ENCODE data around the gene PRDM16. TPM values are rescaled to one million over a fixed set of nuclear protein-coding genes. Genes with fewer than 3 reads are reported as not detected.

The PRDM16 gene
- total RNA-seq, 1 experiment from 2014 or later, result 6.1 TPM

GRCh38 chr1:3271866-3272265 lies 202.9 kb downstream of the PRDM16 start:
- POLR2A ChIA-PET, result no interaction called here
- Histone ChIP-seq H3K9me3 (ENCODE audit: control insufficient read depth in 1 of 2, insufficient read depth in 1 of 2, low read depth in 1 of 2, low read length in 2 of 2) (no peaks in the 10 kb centered on the region), H3K79me2 (ENCODE audit: insufficient read depth, low read length) (no peaks in the 10 kb centered on the region), H2AFZ (ENCODE audit: low read depth, low read length, poor library complexity, severe bottlenecking) (no peak overlapping the region), H3K9me2 (ENCODE audit: insufficient read depth) (no peaks in the 10 kb centered on the region), H3K4me3 (replicated peaks in 1 of 2; ENCODE audit: low read depth in 1 of 2, low read length in 2 of 2) (no peak overlapping the region), H3K36me3 (ENCODE audit: control insufficient read depth in 1 of 2, insufficient read depth in 2 of 2, low read length in 2 of 2) (no peaks in the 10 kb centered on the region), H3K27ac (ENCODE audit: low read depth, low read length) (no peak overlapping the region), H4K20me1 (ENCODE audit: insufficient read depth) (no peaks in the 10 kb centered on the region), H3K9ac (ENCODE audit: low read length) (no peak overlapping the region), H3K4me1 (ENCODE audit: control insufficient read depth in 1 of 2, insufficient read depth in 2 of 2, low read length in 2 of 2) (no peaks in the 10 kb centered on the region), H3K4me2 (ENCODE audit: low read length) (no peak overlapping the region), H3K27me3 (ENCODE audit: insufficient read depth, low read length) (no peaks in the 10 kb centered on the region)
- BruUV-seq (replicated peaks), result no TSS peak
- RAD21 ChIA-PET (ENCODE audit: low non-redundant PET in 1 of 2, low total read pairs in 2 of 2, uncharacterized antibody in 2 of 2, unreplicated experiment in 2 of 2), result no interaction called here
- CTCF ChIA-PET, result no interaction called here
- ATAC-seq (no peak), DNase-seq (ENCODE audit: low read depth, low spot score) (no peak)
- TF ChIP-seq EZH2 (IDR thresholded peaks at IDR 0.05) (no peak), ELF1 (IDR thresholded peaks at IDR 0.05; ENCODE audit: borderline replicate concordance, low read depth) (no peak), MAX (IDR thresholded peaks at IDR 0.05) (no peak)
- intact Hi-C loops (cut with micrococcal nuclease), result no loop called here

DNA sequence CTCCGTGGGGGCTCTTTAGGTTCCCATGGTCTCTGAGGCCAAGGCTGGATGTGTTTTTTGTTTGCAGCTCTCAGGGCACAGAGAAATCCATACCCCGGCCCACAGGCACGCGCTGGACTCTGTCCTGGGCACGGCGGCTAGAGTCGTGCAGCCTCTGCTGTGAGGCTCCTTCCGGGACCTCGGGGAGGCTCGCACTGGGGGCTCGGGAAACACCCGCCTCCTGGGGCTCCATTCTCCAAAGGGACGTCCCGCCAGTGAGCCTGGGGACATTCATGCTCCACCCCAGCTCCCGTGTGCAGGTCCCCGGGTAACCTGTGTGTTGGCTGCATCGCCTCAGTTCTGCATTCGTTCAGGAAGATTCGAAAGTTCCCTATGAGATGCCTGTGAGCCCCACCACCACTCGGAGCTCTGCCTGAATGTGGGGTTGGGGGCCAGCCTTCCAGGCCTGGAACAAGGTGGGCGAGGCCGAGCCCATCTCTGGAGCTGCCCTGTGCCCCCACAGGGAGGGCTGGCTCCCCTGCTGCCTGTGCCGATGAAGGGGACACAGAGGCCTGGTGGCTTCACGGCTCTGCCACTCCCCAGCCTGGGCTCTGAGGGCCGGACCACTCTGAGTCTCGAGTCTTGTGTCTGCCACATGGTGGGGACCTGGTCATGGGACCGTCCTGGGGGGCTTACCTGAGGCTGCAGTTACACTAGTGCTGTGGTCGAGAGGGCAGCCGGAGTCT lies 203.5 kb downstream of the PRDM16 start:
- Histone ChIP-seq H3K4me2 (ENCODE audit: low read length) (no peak overlapping the region), H3K4me1 (ENCODE audit: control insufficient read depth in 1 of 2, insufficient read depth in 2 of 2, low read length in 2 of 2) (no peaks in the 10 kb centered on the region), H2AFZ (ENCODE audit: low read depth, low read length, poor library complexity, severe bottlenecking) (no peak overlapping the region), H3K36me3 (ENCODE audit: control insufficient read depth in 1 of 2, insufficient read depth in 2 of 2, low read length in 2 of 2) (no peaks in the 10 kb centered on the region), H3K9me3 (ENCODE audit: control insufficient read depth in 1 of 2, insufficient read depth in 1 of 2, low read depth in 1 of 2, low read length in 2 of 2) (no peaks in the 10 kb centered on the region), H3K4me3 (replicated peaks in 1 of 2; ENCODE audit: low read depth in 1 of 2, low read length in 2 of 2) (no peak overlapping the region), H3K27me3 (ENCODE audit: insufficient read depth, low read length) (no peaks in the 10 kb centered on the region), H3K9me2 (ENCODE audit: insufficient read depth) (no peaks in the 10 kb centered on the region), H3K79me2 (ENCODE audit: insufficient read depth, low read length) (no peaks in the 10 kb centered on the region), H3K9ac (ENCODE audit: low read length) (no peak overlapping the region), H3K27ac (ENCODE audit: low read depth, low read length) (no peak overlapping the region), H4K20me1 (ENCODE audit: insufficient read depth) (no peaks in the 10 kb centered on the region)
- RAD21 ChIA-PET (ENCODE audit: low non-redundant PET in 1 of 2, low total read pairs in 2 of 2, uncharacterized antibody in 2 of 2, unreplicated experiment in 2 of 2), result no interaction called here
- DNase-seq (ENCODE audit: low read depth, low spot score), result no peak
- CTCF ChIA-PET, result no interaction called here
- intact Hi-C loops (cut with micrococcal nuclease), result no loop called here
- TF ChIP-seq EZH2phosphoT487 (IDR thresholded peaks at IDR 0.05; ENCODE audit: borderline replicate concordance) (no peak), POLR2A (IDR thresholded peaks at IDR 0.05; ENCODE audit: borderline replicate concordance, extremely low read depth, insufficient read depth, insufficient read length) (no peak), CBX3 (IDR thresholded peaks at IDR 0.05; ENCODE audit: low read depth) (no peak)
- POLR2A ChIA-PET, result no interaction called here
- no TSS peak for BruUV-seq (replicated peaks)
- no peak for ATAC-seq
